ENCODE results near the gene DDR2. TPM values are rescaled to one million over a fixed set of nuclear protein-coding genes. Genes with fewer than 3 reads are reported as not detected.

DDR2 gene
- 15.2 and 16.7 TPM in 2 replicates for total RNA-seq

DNA sequence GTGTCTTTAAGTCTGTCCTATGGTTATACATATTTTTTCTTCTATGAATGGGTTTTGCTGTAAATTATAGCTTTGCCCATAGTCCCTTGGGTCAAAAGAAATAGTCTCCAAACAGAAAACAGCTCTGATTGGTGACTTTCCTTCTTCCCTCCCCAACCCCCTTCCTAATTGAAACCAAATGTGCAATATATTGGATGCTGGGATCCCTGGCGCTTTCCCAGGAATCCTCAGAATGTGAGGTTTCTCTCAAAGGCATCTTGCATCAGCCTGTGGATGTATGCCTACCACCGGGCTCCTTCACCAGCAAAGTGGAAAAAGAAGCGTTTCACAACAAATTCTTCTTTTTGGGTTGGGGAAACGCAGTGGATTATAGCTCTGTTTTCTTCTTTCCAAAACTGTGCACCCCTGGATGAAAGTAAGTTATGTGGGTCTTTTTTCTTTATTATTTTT lies at the start of gene DDR2:
DDR2 (plus strand) TSS at position 248 of the 450 bp plus-strand sequence. CDS start 86,600 bp downstream, outside the sequence.

DNA sequence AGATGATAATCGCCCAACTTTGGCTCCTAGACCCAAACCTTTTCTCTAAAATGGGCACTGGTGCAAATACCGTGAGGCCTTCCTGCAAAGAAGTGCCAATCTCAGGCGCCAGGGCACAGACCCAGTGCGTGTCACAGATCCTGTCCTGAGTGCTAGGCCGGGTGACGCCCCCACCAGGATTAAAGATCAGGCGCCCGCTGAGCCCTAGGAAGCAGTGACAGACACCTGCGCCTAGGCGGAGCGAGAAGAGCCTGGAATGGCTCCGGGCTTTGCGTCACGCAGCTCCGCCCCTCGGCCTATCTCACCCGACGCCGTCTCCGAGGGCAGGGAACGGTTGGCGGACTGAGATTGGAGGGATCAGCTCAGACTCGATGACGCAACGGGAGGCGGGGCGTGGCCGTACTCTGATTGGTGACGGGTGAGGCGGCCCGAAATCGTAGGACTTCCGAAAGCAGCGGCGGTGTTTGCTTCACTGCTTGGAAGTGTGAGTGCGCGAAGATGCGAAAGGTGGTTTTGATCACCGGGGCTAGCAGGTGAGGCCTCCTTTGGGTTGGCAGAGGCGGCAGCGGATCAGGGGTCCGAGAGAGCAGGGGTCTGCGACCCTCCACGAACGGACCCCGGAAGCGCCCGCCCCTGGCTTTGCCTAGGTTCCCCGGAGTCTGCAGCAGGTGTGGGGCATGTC lies 158.2 kb downstream of the DDR2 start, which contains the start of gene HSD17B7:
HSD17B7 (plus strand) TSS at position 400 of the 682 bp plus-strand sequence; CDS start at position 499, 99 bp downstream.

Small RNA genes within 50 kb of the gene (small RNA-seq; reads per million reads assigned to genes)
- not detected for gene RN7SL861P

Other genes starting within 250 kb of the DDR2 start
- not detected in 2 replicates for gene SH2D1B, start 220.3 kb upstream of the DDR2 start, total RNA-seq
- 65.3 and 81.3 TPM in 2 replicates for gene UHMK1, start 134.6 kb upstream of the DDR2 start, total RNA-seq
- 112 and 130 TPM in 2 replicates for gene UAP1, start 70.7 kb upstream of the DDR2 start, total RNA-seq
- 11.4 and 26.2 TPM in 2 replicates for gene HSD17B7, start 158.2 kb downstream of the DDR2 start, total RNA-seq
- gene CCDC190, start 228.7 kb downstream of the DDR2 start, total RNA-seq, result 1.9 and 2.9 TPM in 2 replicates